Measurements from ENCODE around the gene TNFRSF4. TPM values are rescaled to one million over a fixed set of nuclear protein-coding genes. Genes with fewer than 3 reads are reported as not detected.

TNFRSF4 gene
- polyA plus RNA-seq, 2 of the 4 experiments (the other 2 are of a cell fraction), result not detected

DNA sequence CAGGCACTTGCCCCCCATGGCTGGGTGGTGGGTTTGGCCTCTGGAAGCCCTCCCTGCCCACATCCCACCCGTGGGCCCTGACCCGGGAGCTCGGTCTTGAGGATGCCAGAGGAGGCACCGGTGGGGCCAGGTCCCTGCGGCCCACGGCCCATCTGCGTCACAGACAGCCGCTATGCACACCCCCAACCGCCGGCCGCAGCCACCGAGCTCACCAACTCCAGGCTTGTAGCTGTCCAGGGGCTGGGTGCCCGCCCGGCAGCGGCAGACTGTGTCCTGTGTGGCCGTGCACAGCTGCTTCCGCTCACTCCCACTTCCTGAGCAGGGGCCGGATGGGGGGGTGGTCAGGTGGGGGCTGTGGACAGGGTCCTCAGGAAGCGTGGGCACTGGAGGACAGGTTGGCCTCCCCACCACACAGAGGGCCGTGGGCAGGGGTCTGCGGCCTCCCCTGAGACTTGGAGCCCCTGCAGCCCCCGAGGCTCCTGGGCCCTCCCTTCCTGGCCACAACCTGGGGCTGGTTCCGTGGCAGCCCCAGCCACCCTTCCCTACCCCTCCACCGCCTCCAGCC is 1.1 kb downstream of the TNFRSF4 start:
- H3K9me3 ChIP-seq, result no peaks in the 10 kb centered on the region
- H3K27ac ChIP-seq, result no peak overlapping the region
- TF ChIP-seq RCOR1 (IDR thresholded peaks at IDR 0.05; ENCODE audit: low read depth, low read length), result no peak
- no peak for TF ChIP-seq RNF2 (IDR thresholded peaks at IDR 0.05; ENCODE audit: borderline replicate concordance, low read depth)
- TF ChIP-seq FOXS1 (CRISPR knock-in tag; IDR thresholded peaks at IDR 0.05), result no peak
- TF ChIP-seq, protein P1, sequence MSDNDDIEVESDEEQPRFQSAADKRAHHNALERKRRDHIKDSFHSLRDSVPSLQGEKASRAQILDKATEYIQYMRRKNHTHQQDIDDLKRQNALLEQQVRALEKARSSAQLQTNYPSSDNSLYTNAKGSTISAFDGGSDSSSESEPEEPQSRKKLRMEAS (IDR thresholded peaks at IDR 0.05), result no peak
- TF ChIP-seq FOSB (CRISPR knock-in tag; IDR thresholded peaks at IDR 0.05), result no peak
- no peak for TF ChIP-seq CBX8 (IDR thresholded peaks at IDR 0.05)
- TF ChIP-seq NPAS2 (CRISPR knock-in tag; IDR thresholded peaks at IDR 0.05; ENCODE audit: borderline replicate concordance), result no peak
- TF ChIP-seq, protein P2, sequence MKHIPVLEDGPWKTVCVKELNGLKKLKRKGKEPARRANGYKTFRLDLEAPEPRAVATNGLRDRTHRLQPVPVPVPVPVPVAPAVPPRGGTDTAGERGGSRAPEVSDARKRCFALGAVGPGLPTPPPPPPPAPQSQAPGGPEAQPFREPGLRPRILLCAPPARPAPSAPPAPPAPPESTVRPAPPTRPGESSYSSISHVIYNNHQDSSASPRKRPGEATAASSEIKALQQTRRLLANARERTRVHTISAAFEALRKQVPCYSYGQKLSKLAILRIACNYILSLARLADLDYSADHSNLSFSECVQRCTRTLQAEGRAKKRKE (CRISPR knock-in tag; IDR thresholded peaks at IDR 0.05; ENCODE audit: low read depth), result no peak
- no peak for TF ChIP-seq MYC (IDR thresholded peaks at IDR 0.05; ENCODE audit: borderline replicate concordance, low read length)
- TF ChIP-seq, protein P3, sequence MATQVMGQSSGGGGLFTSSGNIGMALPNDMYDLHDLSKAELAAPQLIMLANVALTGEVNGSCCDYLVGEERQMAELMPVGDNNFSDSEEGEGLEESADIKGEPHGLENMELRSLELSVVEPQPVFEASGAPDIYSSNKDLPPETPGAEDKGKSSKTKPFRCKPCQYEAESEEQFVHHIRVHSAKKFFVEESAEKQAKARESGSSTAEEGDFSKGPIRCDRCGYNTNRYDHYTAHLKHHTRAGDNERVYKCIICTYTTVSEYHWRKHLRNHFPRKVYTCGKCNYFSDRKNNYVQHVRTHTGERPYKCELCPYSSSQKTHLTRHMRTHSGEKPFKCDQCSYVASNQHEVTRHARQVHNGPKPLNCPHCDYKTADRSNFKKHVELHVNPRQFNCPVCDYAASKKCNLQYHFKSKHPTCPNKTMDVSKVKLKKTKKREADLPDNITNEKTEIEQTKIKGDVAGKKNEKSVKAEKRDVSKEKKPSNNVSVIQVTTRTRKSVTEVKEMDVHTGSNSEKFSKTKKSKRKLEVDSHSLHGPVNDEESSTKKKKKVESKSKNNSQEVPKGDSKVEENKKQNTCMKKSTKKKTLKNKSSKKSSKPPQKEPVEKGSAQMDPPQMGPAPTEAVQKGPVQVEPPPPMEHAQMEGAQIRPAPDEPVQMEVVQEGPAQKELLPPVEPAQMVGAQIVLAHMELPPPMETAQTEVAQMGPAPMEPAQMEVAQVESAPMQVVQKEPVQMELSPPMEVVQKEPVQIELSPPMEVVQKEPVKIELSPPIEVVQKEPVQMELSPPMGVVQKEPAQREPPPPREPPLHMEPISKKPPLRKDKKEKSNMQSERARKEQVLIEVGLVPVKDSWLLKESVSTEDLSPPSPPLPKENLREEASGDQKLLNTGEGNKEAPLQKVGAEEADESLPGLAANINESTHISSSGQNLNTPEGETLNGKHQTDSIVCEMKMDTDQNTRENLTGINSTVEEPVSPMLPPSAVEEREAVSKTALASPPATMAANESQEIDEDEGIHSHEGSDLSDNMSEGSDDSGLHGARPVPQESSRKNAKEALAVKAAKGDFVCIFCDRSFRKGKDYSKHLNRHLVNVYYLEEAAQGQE (IDR thresholded peaks at IDR 0.05), result no peak
- no peak for TF ChIP-seq HOXB5 (CRISPR knock-in tag; IDR thresholded peaks at IDR 0.05)
- no peak for TF ChIP-seq CHD2 (IDR thresholded peaks at IDR 0.05; ENCODE audit: low read length, partially characterized antibody)
- no peak for TF ChIP-seq CBX2 (IDR thresholded peaks at IDR 0.05; ENCODE audit: borderline replicate concordance, low read depth)
- no peak for TF ChIP-seq CHD4 (IDR thresholded peaks at IDR 0.05; ENCODE audit: borderline replicate concordance)
- no peak for TF ChIP-seq SMC3 (IDR thresholded peaks at IDR 0.05)
- no peak for TF ChIP-seq EHF (CRISPR knock-in tag; IDR thresholded peaks at IDR 0.05)
- TF ChIP-seq, protein P4, sequence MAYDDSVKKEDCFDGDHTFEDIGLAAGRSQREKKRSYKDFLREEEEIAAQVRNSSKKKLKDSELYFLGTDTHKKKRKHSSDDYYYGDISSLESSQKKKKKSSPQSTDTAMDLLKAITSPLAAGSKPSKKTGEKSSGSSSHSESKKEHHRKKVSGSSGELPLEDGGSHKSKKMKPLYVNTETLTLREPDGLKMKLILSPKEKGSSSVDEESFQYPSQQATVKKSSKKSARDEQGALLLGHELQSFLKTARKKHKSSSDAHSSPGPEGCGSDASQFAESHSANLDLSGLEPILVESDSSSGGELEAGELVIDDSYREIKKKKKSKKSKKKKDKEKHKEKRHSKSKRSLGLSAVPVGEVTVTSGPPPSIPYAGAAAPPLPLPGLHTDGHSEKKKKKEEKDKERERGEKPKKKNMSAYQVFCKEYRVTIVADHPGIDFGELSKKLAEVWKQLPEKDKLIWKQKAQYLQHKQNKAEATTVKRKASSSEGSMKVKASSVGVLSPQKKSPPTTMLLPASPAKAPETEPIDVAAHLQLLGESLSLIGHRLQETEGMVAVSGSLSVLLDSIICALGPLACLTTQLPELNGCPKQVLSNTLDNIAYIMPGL (CRISPR knock-in tag; IDR thresholded peaks at IDR 0.05; ENCODE audit: borderline replicate concordance), result no peak
- no peak for TF ChIP-seq NR3C1 (IDR thresholded peaks at IDR 0.05)
- no peak for TF ChIP-seq HDAC2 (IDR thresholded peaks at IDR 0.05)
- 96% methylated on average over 4 of the region's 24 CpGs for WGBS (ENCODE audit: missing lambda C conversion rate)
- no peak for ATAC-seq
- POLR2A ChIA-PET, result no interaction called here
- no peak for DNase-seq (ENCODE audit: low read depth in 1 of 2, low spot score in 1 of 2)
- no peak for FAIRE-seq
- H3K4me2 ChIP-seq, result no peak overlapping the region
- CTCF ChIA-PET, result interaction anchor here (1.7 to 2.0 kb wide), 2 partner anchors 15 to 91 kb away, joined by 4 to 7 read pairs; no protein-coding TSS in a partner anchor
- H3K4me3 ChIP-seq, result no peak overlapping the region
- H3K4me1 ChIP-seq, result 0 out of 3 replicates have a peak, but pooled peaks cover 3% of the 10 kb centered on the region

All from A549 (cell line).